GM23338 (cell line): ENCODE measurements around the gene TRIM38. TPM values are rescaled to one million over a fixed set of nuclear protein-coding genes. Genes with fewer than 3 reads are reported as not detected.
"Not testable (repeated sequence)": the region's sequence is repeated elsewhere in the genome, so short reads cannot be mapped to it uniquely, and the experiment has no call there.

Experiments used
- ATAC-seq: fragments of 200-7000 bp; cut with Tn5 transposase; 3 replicates; pipeline ENCODE4 v1.9.1; 2020
- DNase-seq: peaks from one replicate; pipeline ENCODE4 v3.0.0-alpha.2; 2015; ENCODE audit warnings: low spot score
- H2AFZ ChIP-seq: fragments of 200-600 bp; sonication (generic); 2 replicates; pipeline ENCODE4 v1.8.0; 2016; ENCODE audit warnings: antibody characterized with exemption, mild to moderate bottlenecking, moderate library complexity
- H3F3A ChIP-seq: fragments of 200-600 bp; sonication (generic); replicated peaks from 2 replicates; pipeline ENCODE4 v1.8.0; 2017; ENCODE audit warnings: antibody characterized with exemption, mixed run types, low read depth
- H3K27ac ChIP-seq: fragments of 200-600 bp; sonication (generic); 2 replicates; pipeline ENCODE4 v1.6.1; 2016; ENCODE audit warnings: low read depth
- H3K27me3 ChIP-seq: fragments of 200-600 bp; sonication (generic); 2 replicates; pipeline ENCODE4 v1.8.0; 2016; ENCODE audit warnings: mild to moderate bottlenecking, mixed run types, moderate library complexity; ENCODE audit not compliant: insufficient read depth
- H3K36me3 ChIP-seq: fragments of 200-600 bp; sonication (generic); 2 replicates; pipeline ENCODE4 v1.8.0; 2016; ENCODE audit warnings: mild to moderate bottlenecking; ENCODE audit not compliant: insufficient read depth
- H3K4me1 ChIP-seq: fragments of 200-600 bp; sonication (generic); 2 replicates; pipeline ENCODE4 v1.8.0; 2016; ENCODE audit warnings: mild to moderate bottlenecking, moderate library complexity; ENCODE audit not compliant: insufficient read depth
- H3K4me2 ChIP-seq: fragments of 200-600 bp; sonication (generic); 2 replicates; pipeline ENCODE4 v1.7.1; 2017; ENCODE audit warnings: mixed run types
- H3K4me3 ChIP-seq: fragments of 200-600 bp; sonication (generic); 2 replicates; pipeline ENCODE4 v1.6.1; 2016; ENCODE audit warnings: mixed run types
- H3K79me2 ChIP-seq: fragments of 200-600 bp; sonication (generic); replicated peaks from 2 replicates; pipeline ENCODE4 v1.8.0; 2017; ENCODE audit warnings: mild to moderate bottlenecking; ENCODE audit not compliant: insufficient read depth
- H3K9me2 ChIP-seq: fragments of 200-600 bp; sonication (generic); 2 replicates; pipeline ENCODE4 v1.8.0; 2017; ENCODE audit not compliant: insufficient read depth
- H4K20me1 ChIP-seq: fragments of 200-600 bp; sonication (generic); replicated peaks from 2 replicates; pipeline ENCODE4 v1.8.0; 2017; ENCODE audit warnings: mild to moderate bottlenecking; ENCODE audit not compliant: insufficient read depth
- H3K27ac Mint-ChIP-seq: 2 replicates; pipeline ENCODE4 v1.8.0; 2020; ENCODE audit warnings: inconsistent platforms, mild to moderate bottlenecking, moderate library complexity, mixed read lengths
- H3K27me3 Mint-ChIP-seq: 3 replicates; pipeline ENCODE4 v1.8.0; 2022; ENCODE audit warnings: low read depth, mild to moderate bottlenecking, moderate library complexity, mixed read lengths, inconsistent platforms; ENCODE audit not compliant: insufficient read depth, poor library complexity
- H3K36me3 Mint-ChIP-seq: 3 replicates; pipeline ENCODE4 v1.8.0; 2021; ENCODE audit warnings: low read depth, mild to moderate bottlenecking, inconsistent platforms, moderate library complexity, mixed read lengths
- H3K4me1 Mint-ChIP-seq: 3 replicates; pipeline ENCODE4 v1.8.0; 2020; ENCODE audit warnings: mild to moderate bottlenecking, inconsistent platforms, mixed read lengths
- H3K4me3 Mint-ChIP-seq: 3 replicates; pipeline ENCODE4 v1.8.0; 2021; ENCODE audit warnings: moderate library complexity, mild to moderate bottlenecking, inconsistent platforms, mixed read lengths
- H3K9me3 Mint-ChIP-seq: 3 replicates; pipeline ENCODE4 v1.8.0; 2020; ENCODE audit warnings: moderate library complexity, mild to moderate bottlenecking, inconsistent platforms, mixed read lengths
- CREB1 ChIP-seq: fragments of 250-450 bp; sonication (Bioruptor Pico); IDR thresholded peaks from 2 replicates; pipeline ENCODE4 v1.5.0; 2020; ENCODE audit warnings: low read depth, mild to moderate bottlenecking, moderate library complexity
- EZH2 ChIP-seq: fragments of 200-600 bp; sonication (generic); IDR thresholded peaks from one replicate; pipeline ENCODE4 v1.8.0; 2017; ENCODE audit warnings: antibody characterized with exemption, mild to moderate bottlenecking, low read depth; ENCODE audit not compliant: unreplicated experiment
- JUNB ChIP-seq: IDR thresholded peaks from one replicate; pipeline ENCODE4 v1.6.1; 2016; ENCODE audit warnings: antibody characterized with exemption; ENCODE audit not compliant: unreplicated experiment
- NANOG ChIP-seq: IDR thresholded peaks from 2 replicates; pipeline ENCODE4 v1.6.1; 2016; ENCODE audit warnings: antibody characterized with exemption, borderline replicate concordance
- POLR2AphosphoS5 ChIP-seq: IDR thresholded peaks from 2 replicates; pipeline ENCODE4 v1.6.1; 2016; ENCODE audit warnings: antibody characterized with exemption, low read depth
- ZNF114 ChIP-seq: fragments of 250-450 bp; sonication (Bioruptor Pico); IDR thresholded peaks from 2 replicates; pipeline ENCODE4 v1.5.0; 2020; ENCODE audit warnings: mild to moderate bottlenecking, moderate library complexity
- polyA plus RNA-seq: library from polyadenylated mRNA; unstranded; fragments of >200 nt; fragmentation: Nextera tagmentation; extraction: Ambion mirVana; gene quantifications from 2 replicates; pipeline ENCODE4 v1.2.1, GENCODE V29; 2016
- total RNA-seq: library from RNA; depleted of rRNA; stranded (reverse); fragments of >200 nt; shearing (Covaris generic); gene quantifications from 2 replicates; pipeline ENCODE4 v1.2.3, GENCODE V29; 2014
- TF ChIP-seq, protein P1 (sequence below): IDR thresholded peaks from 2 replicates; pipeline ENCODE4 v1.6.1; 2016; ENCODE audit warnings: antibody characterized with exemption
- TF ChIP-seq, protein P2 (sequence below): fragments of 250-450 bp; sonication (Bioruptor Pico); IDR thresholded peaks from 2 replicates; pipeline ENCODE4 v1.5.0; 2020; ENCODE audit warnings: mild to moderate bottlenecking, moderate library complexity

The TRIM38 gene
- total and polyA plus RNA-seq, 2 experiments from 2014 or later = 0.66 to 0.82 TPM

DNA sequence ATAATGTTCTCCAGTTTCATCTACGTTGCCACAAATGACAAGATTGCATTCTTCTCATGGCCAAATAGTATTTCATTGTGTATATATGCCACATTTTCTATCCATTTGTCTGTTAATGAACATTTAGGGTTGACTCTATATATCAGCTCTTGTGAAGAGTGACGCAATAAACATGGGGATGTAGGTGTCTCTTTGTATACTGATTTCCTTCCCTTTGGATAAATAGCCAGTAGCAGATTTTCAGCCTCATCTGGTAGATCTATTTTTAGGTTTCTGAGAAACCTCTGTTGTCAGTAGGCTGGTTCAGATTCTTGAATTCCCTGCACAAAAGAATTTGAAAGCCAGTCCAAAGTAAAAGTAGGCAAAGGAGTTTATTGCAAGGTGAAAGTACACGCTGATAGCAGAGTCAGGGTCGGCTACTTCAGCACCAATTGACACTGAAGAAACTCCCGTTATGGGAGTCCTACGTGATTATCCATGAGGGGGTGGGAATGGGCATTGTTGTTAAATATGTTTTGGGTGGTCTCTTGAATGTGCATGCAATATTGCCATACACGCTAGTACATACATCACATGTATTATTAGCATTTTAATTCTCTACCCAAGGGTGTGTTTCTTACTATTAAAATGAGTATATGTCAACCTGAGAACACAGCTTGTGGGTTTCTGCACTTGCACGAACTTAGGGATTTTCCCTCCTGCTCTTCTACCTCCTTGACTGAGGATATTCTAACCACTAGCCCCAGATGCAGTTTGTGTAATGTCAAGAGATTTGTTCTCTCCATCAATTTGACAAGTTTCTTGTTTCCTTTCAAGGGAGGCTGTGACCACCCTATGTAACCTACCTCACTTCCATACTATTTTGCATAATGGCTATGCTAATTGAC lies 17.7 kb upstream of the TRIM38 start:
- Mint-ChIP-seq H3K4me1 (no peaks in the 10 kb centered on the region), H3K27ac (no peak overlapping the region), H3K4me3 (no peak overlapping the region), H3K9me3 (peaks cover 11% of the 10 kb centered on the region), H3K27me3 (no peaks in the 10 kb centered on the region), H3K36me3 (peaks cover 9% of the 10 kb centered on the region; the same call in 2 of the 3 replicates)
- Histone ChIP-seq H2AFZ (no peak overlapping the region), H3F3A (no peaks in the 10 kb centered on the region), H3K4me1 (no peaks in the 10 kb centered on the region), H3K27me3 (no peaks in the 10 kb centered on the region), H3K9me2 (peaks cover 5% of the 10 kb centered on the region; the same call in 1 of the 2 replicates), H3K36me3 (no peaks in the 10 kb centered on the region; the same call in 1 of the 2 replicates), H3K4me3 (no peak overlapping the region), H3K4me2 (no peak overlapping the region), H3K79me2 (no peaks in the 10 kb centered on the region), H4K20me1 (no peaks in the 10 kb centered on the region), H3K27ac (no peak overlapping the region)
- ATAC-seq = no peak
- DNase-seq = no peak
- TF ChIP-seq, protein P1, sequence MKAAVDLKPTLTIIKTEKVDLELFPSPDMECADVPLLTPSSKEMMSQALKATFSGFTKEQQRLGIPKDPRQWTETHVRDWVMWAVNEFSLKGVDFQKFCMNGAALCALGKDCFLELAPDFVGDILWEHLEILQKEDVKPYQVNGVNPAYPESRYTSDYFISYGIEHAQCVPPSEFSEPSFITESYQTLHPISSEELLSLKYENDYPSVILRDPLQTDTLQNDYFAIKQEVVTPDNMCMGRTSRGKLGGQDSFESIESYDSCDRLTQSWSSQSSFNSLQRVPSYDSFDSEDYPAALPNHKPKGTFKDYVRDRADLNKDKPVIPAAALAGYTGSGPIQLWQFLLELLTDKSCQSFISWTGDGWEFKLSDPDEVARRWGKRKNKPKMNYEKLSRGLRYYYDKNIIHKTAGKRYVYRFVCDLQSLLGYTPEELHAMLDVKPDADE = no peak
- TF ChIP-seq NANOG = no peak
- TF ChIP-seq JUNB = no peak
- TF ChIP-seq CREB1 (CRISPR knock-in tag) = no peak
- TF ChIP-seq POLR2AphosphoS5 = no peak
- TF ChIP-seq EZH2 = no peak
- TF ChIP-seq ZNF114 (CRISPR knock-in tag) = no peak

DNA sequence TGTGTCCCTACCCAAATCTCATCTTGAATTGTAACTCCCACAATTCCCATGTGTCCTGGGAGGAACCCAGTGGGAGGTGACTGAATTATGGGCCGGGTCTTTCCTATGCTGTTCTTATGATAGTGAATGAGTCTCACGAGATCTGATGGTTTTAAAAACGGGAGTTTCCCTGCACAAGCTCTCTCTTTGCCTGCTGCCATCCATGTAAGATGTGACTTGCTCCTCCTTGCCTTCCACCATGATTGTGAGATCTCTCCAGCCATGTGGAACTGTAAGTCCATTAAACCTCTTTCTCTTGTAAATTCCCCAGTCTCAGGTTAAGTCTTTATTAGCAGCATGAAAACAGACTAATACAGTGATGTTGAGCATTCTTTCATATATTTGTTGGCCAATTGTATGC lies 16.9 kb upstream of the TRIM38 start:
- H3K4me3 ChIP-seq, H3K4me1 ChIP-seq, H3K4me1 Mint-ChIP-seq, H3K79me2 ChIP-seq, H3K27ac ChIP-seq, H3K36me3 Mint-ChIP-seq, H3F3A ChIP-seq, H3K36me3 ChIP-seq, H3K27me3 ChIP-seq, H3K9me2 ChIP-seq, H3K4me3 Mint-ChIP-seq, H4K20me1 ChIP-seq, ATAC-seq, H3K27me3 Mint-ChIP-seq, H2AFZ ChIP-seq, H3K4me2 ChIP-seq, H3K27ac Mint-ChIP-seq, DNase-seq: not testable (repeated sequence)
- H3K9me3 Mint-ChIP-seq = peaks cover 11% of the 10 kb centered on the region

DNA sequence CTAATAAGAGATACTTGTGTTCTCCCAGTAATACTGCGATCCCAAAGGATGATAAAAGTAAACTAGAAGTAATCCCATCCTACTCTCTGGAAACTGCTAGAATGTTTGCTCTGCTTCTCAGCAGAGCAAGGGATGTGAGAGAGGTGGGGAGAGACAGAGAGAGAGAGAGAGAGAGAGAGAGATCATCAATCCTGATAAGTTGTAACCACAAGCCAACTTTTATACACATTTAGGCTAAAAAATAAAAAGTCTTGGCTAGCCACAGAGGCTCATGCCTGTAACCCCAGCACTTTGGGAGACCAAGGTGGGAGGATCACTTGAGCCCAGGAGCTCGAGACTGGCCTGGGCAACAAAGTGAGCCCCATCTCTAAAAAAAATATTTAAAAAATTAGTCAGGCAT lies 16.0 kb upstream of the TRIM38 start:
- no peak for DNase-seq
- H3K27me3 Mint-ChIP-seq = peaks cover 2% of the 10 kb centered on the region
- H3K27ac Mint-ChIP-seq = no peak overlapping the region
- no peaks in the 10 kb centered on the region for H3K4me1 ChIP-seq
- H4K20me1 ChIP-seq = no peaks in the 10 kb centered on the region
- H3K9me2 ChIP-seq = peaks cover 5% of the 10 kb centered on the region; the same call in 1 of the 2 replicates
- no peak overlapping the region for H3K4me3 ChIP-seq
- H3K79me2 ChIP-seq = no peaks in the 10 kb centered on the region
- no peak overlapping the region for H3K4me2 ChIP-seq
- no peak for ATAC-seq
- peaks cover 9% of the 10 kb centered on the region; the same call in 2 of the 3 replicates for H3K36me3 Mint-ChIP-seq
- H3K36me3 ChIP-seq = no peaks in the 10 kb centered on the region; the same call in 1 of the 2 replicates
- H2AFZ ChIP-seq = no peak overlapping the region
- peaks cover 11% of the 10 kb centered on the region for H3K9me3 Mint-ChIP-seq
- no peaks in the 10 kb centered on the region for H3F3A ChIP-seq
- H3K27ac ChIP-seq = no peak overlapping the region
- no peaks in the 10 kb centered on the region for H3K4me1 Mint-ChIP-seq
- no peaks in the 10 kb centered on the region for H3K27me3 ChIP-seq
- H3K4me3 Mint-ChIP-seq = no peak overlapping the region
- TF ChIP-seq, protein P2, sequence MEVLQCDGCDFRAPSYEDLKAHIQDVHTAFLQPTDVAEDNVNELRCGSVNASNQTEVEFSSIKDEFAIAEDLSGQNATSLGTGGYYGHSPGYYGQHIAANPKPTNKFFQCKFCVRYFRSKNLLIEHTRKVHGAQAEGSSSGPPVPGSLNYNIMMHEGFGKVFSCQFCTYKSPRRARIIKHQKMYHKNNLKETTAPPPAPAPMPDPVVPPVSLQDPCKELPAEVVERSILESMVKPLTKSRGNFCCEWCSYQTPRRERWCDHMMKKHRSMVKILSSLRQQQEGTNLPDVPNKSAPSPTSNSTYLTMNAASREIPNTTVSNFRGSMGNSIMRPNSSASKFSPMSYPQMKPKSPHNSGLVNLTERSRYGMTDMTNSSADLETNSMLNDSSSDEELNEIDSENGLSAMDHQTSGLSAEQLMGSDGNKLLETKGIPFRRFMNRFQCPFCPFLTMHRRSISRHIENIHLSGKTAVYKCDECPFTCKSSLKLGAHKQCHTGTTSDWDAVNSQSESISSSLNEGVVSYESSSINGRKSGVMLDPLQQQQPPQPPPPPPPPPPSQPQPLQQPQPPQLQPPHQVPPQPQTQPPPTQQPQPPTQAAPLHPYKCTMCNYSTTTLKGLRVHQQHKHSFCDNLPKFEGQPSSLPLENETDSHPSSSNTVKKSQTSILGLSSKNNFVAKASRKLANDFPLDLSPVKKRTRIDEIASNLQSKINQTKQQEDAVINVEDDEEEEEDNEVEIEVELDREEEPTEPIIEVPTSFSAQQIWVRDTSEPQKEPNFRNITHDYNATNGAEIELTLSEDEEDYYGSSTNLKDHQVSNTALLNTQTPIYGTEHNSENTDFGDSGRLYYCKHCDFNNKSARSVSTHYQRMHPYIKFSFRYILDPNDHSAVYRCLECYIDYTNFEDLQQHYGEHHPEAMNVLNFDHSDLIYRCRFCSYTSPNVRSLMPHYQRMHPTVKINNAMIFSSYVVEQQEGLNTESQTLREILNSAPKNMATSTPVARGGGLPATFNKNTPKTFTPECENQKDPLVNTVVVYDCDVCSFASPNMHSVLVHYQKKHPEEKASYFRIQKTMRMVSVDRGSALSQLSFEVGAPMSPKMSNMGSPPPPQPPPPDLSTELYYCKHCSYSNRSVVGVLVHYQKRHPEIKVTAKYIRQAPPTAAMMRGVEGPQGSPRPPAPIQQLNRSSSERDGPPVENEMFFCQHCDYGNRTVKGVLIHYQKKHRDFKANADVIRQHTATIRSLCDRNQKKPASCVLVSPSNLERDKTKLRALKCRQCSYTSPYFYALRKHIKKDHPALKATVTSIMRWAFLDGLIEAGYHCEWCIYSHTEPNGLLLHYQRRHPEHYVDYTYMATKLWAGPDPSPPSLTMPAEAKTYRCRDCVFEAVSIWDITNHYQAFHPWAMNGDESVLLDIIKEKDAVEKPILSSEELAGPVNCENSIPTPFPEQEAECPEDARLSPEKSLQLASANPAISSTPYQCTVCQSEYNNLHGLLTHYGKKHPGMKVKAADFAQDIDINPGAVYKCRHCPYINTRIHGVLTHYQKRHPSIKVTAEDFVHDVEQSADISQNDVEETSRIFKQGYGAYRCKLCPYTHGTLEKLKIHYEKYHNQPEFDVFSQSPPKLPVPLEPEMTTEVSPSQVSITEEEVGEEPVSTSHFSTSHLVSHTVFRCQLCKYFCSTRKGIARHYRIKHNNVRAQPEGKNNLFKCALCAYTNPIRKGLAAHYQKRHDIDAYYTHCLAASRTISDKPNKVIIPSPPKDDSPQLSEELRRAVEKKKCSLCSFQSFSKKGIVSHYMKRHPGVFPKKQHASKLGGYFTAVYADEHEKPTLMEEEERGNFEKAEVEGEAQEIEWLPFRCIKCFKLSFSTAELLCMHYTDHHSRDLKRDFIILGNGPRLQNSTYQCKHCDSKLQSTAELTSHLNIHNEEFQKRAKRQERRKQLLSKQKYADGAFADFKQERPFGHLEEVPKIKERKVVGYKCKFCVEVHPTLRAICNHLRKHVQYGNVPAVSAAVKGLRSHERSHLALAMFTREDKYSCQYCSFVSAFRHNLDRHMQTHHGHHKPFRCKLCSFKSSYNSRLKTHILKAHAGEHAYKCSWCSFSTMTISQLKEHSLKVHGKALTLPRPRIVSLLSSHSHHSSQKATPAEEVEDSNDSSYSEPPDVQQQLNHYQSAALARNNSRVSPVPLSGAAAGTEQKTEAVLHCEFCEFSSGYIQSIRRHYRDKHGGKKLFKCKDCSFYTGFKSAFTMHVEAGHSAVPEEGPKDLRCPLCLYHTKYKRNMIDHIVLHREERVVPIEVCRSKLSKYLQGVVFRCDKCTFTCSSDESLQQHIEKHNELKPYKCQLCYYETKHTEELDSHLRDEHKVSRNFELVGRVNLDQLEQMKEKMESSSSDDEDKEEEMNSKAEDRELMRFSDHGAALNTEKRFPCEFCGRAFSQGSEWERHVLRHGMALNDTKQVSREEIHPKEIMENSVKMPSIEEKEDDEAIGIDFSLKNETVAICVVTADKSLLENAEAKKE (CRISPR knock-in tag) = no peak
- no peak for TF ChIP-seq EZH2
- TF ChIP-seq NANOG = no peak
- no peak for TF ChIP-seq POLR2AphosphoS5
